SK-N-SH treated with all-trans-retinoic acid at 6 μM for 48 hours (cell line): Measurements from ENCODE around the gene ZNF146.

ENCODE experiments used
- ARNTL ChIP-seq: fragments of 450-650 bp; formaldehyde crosslinking; IDR thresholded peaks from 2 replicates; pipeline ENCODE4 v1.5.0; 2020; ENCODE audit warnings: low read depth, mild to moderate bottlenecking, moderate library complexity, borderline replicate concordance
- CREB5 ChIP-seq: fragments of 250-450 bp; sonication (Bioruptor Pico); IDR thresholded peaks from 2 replicates; pipeline ENCODE4 v1.5.1; 2020; ENCODE audit warnings: low read depth, mild to moderate bottlenecking, moderate library complexity
- CSDC2 ChIP-seq: fragments of 250-450 bp; sonication (Bioruptor Pico); IDR thresholded peaks from 2 replicates; pipeline ENCODE4 v1.5.0; 2020; ENCODE audit warnings: mild to moderate bottlenecking, moderate library complexity
- CSRNP3 ChIP-seq: fragments of 250-450 bp; sonication (Bioruptor Pico); IDR thresholded peaks from 2 replicates; pipeline ENCODE4 v1.5.1; 2021; ENCODE audit warnings: mild to moderate bottlenecking, moderate library complexity
- ESRRG ChIP-seq: fragments of 250-450 bp; sonication (Bioruptor Pico); IDR thresholded peaks from 2 replicates; pipeline ENCODE4 v1.6.1; 2021; ENCODE audit warnings: mild to moderate bottlenecking
- GLIS3 ChIP-seq: fragments of 250-450 bp; sonication (Bioruptor Pico); IDR thresholded peaks from 2 replicates; pipeline ENCODE4 v1.5.0; 2020; ENCODE audit warnings: mild to moderate bottlenecking, moderate library complexity
- ISL1 ChIP-seq: fragments of 250-450 bp; sonication (Bioruptor Pico); IDR thresholded peaks from 2 replicates; pipeline ENCODE4 v2.1.2; 2022; ENCODE audit warnings: mild to moderate bottlenecking, moderate library complexity
- PATZ1 ChIP-seq: fragments of 250-450 bp; sonication (Bioruptor Pico); IDR thresholded peaks from 2 replicates; pipeline ENCODE4 v1.8.0; 2020; ENCODE audit warnings: mild to moderate bottlenecking, moderate library complexity, borderline replicate concordance
- RARB ChIP-seq: fragments of 250-450 bp; sonication (Bioruptor Pico); IDR thresholded peaks from 2 replicates; pipeline ENCODE4 v1.8.0; 2021; ENCODE audit warnings: mild to moderate bottlenecking, moderate library complexity
- TCF4 ChIP-seq: fragments of 250-450 bp; sonication (Bioruptor Pico); IDR thresholded peaks from 2 replicates; pipeline ENCODE4 v1.8.0; 2021; ENCODE audit warnings: mild to moderate bottlenecking, moderate library complexity, borderline replicate concordance
- TSHZ2 ChIP-seq: fragments of 250-450 bp; sonication (Bioruptor Pico); IDR thresholded peaks from 2 replicates; pipeline ENCODE4 v1.5.0; 2020; ENCODE audit warnings: mild to moderate bottlenecking, moderate library complexity
- ZC3H10 ChIP-seq: fragments of 250-450 bp; sonication (Bioruptor Pico); IDR thresholded peaks from 2 replicates; pipeline ENCODE4 v1.5.1; 2021; ENCODE audit warnings: mild to moderate bottlenecking, moderate library complexity
- ZFP3 ChIP-seq: fragments of 250-450 bp; sonication (Bioruptor Pico); IDR thresholded peaks from 2 replicates; pipeline ENCODE4 v1.5.0; 2020; ENCODE audit warnings: mild to moderate bottlenecking, moderate library complexity
- ZFP30 ChIP-seq: fragments of 450-650 bp; formaldehyde crosslinking; IDR thresholded peaks from 2 replicates; pipeline ENCODE4 v1.5.0; 2022; ENCODE audit warnings: mild to moderate bottlenecking, moderate library complexity

- TF ChIP-seq ISL1 (CRISPR knock-in tag) = no peak
- no peak for TF ChIP-seq CREB5 (CRISPR knock-in tag)
- no peak for TF ChIP-seq RARB
- no peak for TF ChIP-seq ESRRG (CRISPR knock-in tag)
- TF ChIP-seq ZFP3 = no peak
- TF ChIP-seq ARNTL (CRISPR knock-in tag) = no peak
- no peak for TF ChIP-seq PATZ1
- TF ChIP-seq CSDC2 (CRISPR knock-in tag) = no peak
- no peak for TF ChIP-seq GLIS3 (CRISPR knock-in tag)
- TF ChIP-seq TSHZ2 = no peak
- no peak for TF ChIP-seq ZFP30 (CRISPR knock-in tag)
- no peak for TF ChIP-seq TCF4 (CRISPR knock-in tag)
- TF ChIP-seq CSRNP3 (CRISPR knock-in tag) = no peak
- no peak for TF ChIP-seq ZC3H10
Observed at GRCh38 chr19:36182612-36183244, 32.2 kb upstream of the ZNF146 start.
